Neural progenitor cell (in vitro differentiated cells): ENCODE data around the gene SLC6A3. TPM values are rescaled to one million over a fixed set of nuclear protein-coding genes. Genes with fewer than 3 reads are reported as not detected.
"Not testable (repeated sequence)": the region's sequence is repeated elsewhere in the genome, so short reads cannot be mapped to it uniquely, and the experiment has no call there.

Source experiments
- DNase-seq: peaks from one replicate; pipeline ENCODE4 v3.0.0-alpha.2; 2016; ENCODE audit warnings: low spot score
- H2AFZ ChIP-seq: fragments of 200-600 bp; sonication (generic); replicated peaks from 2 replicates; pipeline ENCODE4 v1.6.1; 2016; ENCODE audit warnings: antibody characterized with exemption
- H3F3A ChIP-seq: fragments of 200-600 bp; sonication (generic); 2 replicates; pipeline ENCODE4 v1.6.1; 2016; ENCODE audit warnings: antibody characterized with exemption, low read depth
- H3K27ac ChIP-seq: fragments of 200-600 bp; sonication (generic); 2 replicates; pipeline ENCODE4 v1.5.1; 2016; ENCODE audit warnings: mild to moderate bottlenecking
- H3K27me3 ChIP-seq: fragments of 200-600 bp; sonication (generic); 2 replicates; pipeline ENCODE4 v1.6.1; 2016; ENCODE audit warnings: mild to moderate bottlenecking, moderate library complexity
- H3K36me3 ChIP-seq: fragments of 200-600 bp; sonication (generic); 2 replicates; pipeline ENCODE4 v1.5.1; 2016
- H3K4me1 ChIP-seq: fragments of 200-600 bp; sonication (generic); 2 replicates; pipeline ENCODE4 v1.6.1; 2016; ENCODE audit warnings: mixed run types
- H3K4me2 ChIP-seq: fragments of 200-600 bp; sonication (generic); 2 replicates; pipeline ENCODE4 v1.6.1; 2016
- H3K4me3 ChIP-seq: fragments of 200-600 bp; sonication (generic); 2 replicates; pipeline ENCODE4 v1.5.1; 2016
- H3K79me2 ChIP-seq: fragments of 200-600 bp; sonication (generic); 2 replicates; pipeline ENCODE4 v1.6.1; 2016; ENCODE audit warnings: low read depth
- H3K9ac ChIP-seq: fragments of 200-600 bp; sonication (generic); 2 replicates; pipeline ENCODE4 v1.6.1; 2016
- H3K9me3 ChIP-seq: fragments of 200-600 bp; sonication (generic); 2 replicates; pipeline ENCODE4 v1.5.1; 2016; ENCODE audit warnings: low read depth
- H4K20me1 ChIP-seq: fragments of 200-600 bp; sonication (generic); 2 replicates; pipeline ENCODE4 v1.6.1; 2016; ENCODE audit warnings: low read depth
- H3K27ac Mint-ChIP-seq: 3 replicates; pipeline ENCODE4 v1.8.0; 2021; ENCODE audit warnings: mixed read lengths
- H3K27me3 Mint-ChIP-seq: 2 replicates; pipeline ENCODE4 v1.8.0; 2022; ENCODE audit warnings: low read depth, mild to moderate bottlenecking, inconsistent platforms, moderate library complexity, mixed read lengths; ENCODE audit not compliant: insufficient read depth
- H3K36me3 Mint-ChIP-seq: 3 replicates; pipeline ENCODE4 v1.8.0; 2021; ENCODE audit warnings: mixed read lengths
- H3K4me1 Mint-ChIP-seq: 3 replicates; pipeline ENCODE4 v1.8.0; 2021; ENCODE audit warnings: mixed read lengths
- H3K4me3 Mint-ChIP-seq: 3 replicates; pipeline ENCODE4 v1.8.0; 2021; ENCODE audit warnings: mild to moderate bottlenecking, moderate library complexity, mixed read lengths
- H3K9me3 Mint-ChIP-seq: 3 replicates; pipeline ENCODE4 v1.8.0; 2020; ENCODE audit warnings: mixed read lengths
- EZH2 ChIP-seq: fragments of 200-600 bp; sonication (generic); IDR thresholded peaks from 2 replicates; pipeline ENCODE4 v1.6.1; 2017; ENCODE audit warnings: antibody characterized with exemption, mild to moderate bottlenecking, moderate library complexity
- EZH2phosphoT487 ChIP-seq: fragments of 200-600 bp; sonication (generic); IDR thresholded peaks from 2 replicates; pipeline ENCODE4 v1.6.1; 2017; ENCODE audit warnings: antibody characterized with exemption
- total RNA-seq: library from RNA; depleted of rRNA; stranded (reverse); fragments of >200 nt; gene quantifications from 2 replicates; pipeline ENCODE4 v1.2.3, GENCODE V29; 2015; ENCODE audit warnings: low replicate concordance
- TF ChIP-seq, protein P1 (sequence below): fragments of 200-600 bp; sonication (generic); IDR thresholded peaks from 2 replicates; pipeline ENCODE4 v1.5.1; 2017; ENCODE audit warnings: antibody characterized with exemption, mild to moderate bottlenecking

SLC6A3 gene
- total RNA-seq, 1 donor from 2014 or later = 0.32 TPM

GRCh38 chr5:1462358-1462757 lies 17.1 kb upstream of the SLC6A3 start:
- H3F3A ChIP-seq = peaks cover 33% of the 10 kb centered on the region
- peaks cover 20% of the 10 kb centered on the region for H3K9me3 Mint-ChIP-seq
- H3K36me3 ChIP-seq = no peaks in the 10 kb centered on the region
- no peaks in the 10 kb centered on the region for H3K79me2 ChIP-seq
- no peak overlapping the region for H3K27ac Mint-ChIP-seq
- H3K4me3 Mint-ChIP-seq = no peak overlapping the region
- no peak overlapping the region for H3K9ac ChIP-seq
- no peak overlapping the region for H3K27ac ChIP-seq
- no peak overlapping the region for H3K4me2 ChIP-seq
- peaks cover 6% of the 10 kb centered on the region for H3K4me1 Mint-ChIP-seq
- no peak overlapping the region for H2AFZ ChIP-seq
- no peaks in the 10 kb centered on the region for H3K27me3 ChIP-seq
- H3K36me3 Mint-ChIP-seq = peaks cover 38% of the 10 kb centered on the region
- TF ChIP-seq, protein P1, sequence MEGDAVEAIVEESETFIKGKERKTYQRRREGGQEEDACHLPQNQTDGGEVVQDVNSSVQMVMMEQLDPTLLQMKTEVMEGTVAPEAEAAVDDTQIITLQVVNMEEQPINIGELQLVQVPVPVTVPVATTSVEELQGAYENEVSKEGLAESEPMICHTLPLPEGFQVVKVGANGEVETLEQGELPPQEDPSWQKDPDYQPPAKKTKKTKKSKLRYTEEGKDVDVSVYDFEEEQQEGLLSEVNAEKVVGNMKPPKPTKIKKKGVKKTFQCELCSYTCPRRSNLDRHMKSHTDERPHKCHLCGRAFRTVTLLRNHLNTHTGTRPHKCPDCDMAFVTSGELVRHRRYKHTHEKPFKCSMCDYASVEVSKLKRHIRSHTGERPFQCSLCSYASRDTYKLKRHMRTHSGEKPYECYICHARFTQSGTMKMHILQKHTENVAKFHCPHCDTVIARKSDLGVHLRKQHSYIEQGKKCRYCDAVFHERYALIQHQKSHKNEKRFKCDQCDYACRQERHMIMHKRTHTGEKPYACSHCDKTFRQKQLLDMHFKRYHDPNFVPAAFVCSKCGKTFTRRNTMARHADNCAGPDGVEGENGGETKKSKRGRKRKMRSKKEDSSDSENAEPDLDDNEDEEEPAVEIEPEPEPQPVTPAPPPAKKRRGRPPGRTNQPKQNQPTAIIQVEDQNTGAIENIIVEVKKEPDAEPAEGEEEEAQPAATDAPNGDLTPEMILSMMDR = no peak
- TF ChIP-seq EZH2 (no peak), EZH2phosphoT487 (no peak)
- H3K9me3 ChIP-seq = no peaks in the 10 kb centered on the region
- no peak for DNase-seq
- H4K20me1 ChIP-seq = no peaks in the 10 kb centered on the region
- H3K27me3 Mint-ChIP-seq = peaks cover 20% of the 10 kb centered on the region
- no peak overlapping the region for H3K4me3 ChIP-seq
- no peaks in the 10 kb centered on the region for H3K4me1 ChIP-seq

GRCh38 chr5:1461396-1461795 lies 16.2 kb upstream of the SLC6A3 start:
- Histone ChIP-seq H3F3A (peaks cover 36% of the 10 kb centered on the region), H3K27me3 (no peaks in the 10 kb centered on the region), H4K20me1 (no peaks in the 10 kb centered on the region), H3K4me1 (no peaks in the 10 kb centered on the region), H3K27ac (no peak overlapping the region), H3K4me2 (no peak overlapping the region), H3K36me3 (no peaks in the 10 kb centered on the region), H3K4me3 (no peak overlapping the region), H3K79me2 (no peaks in the 10 kb centered on the region), H3K9me3 (peaks cover 6% of the 10 kb centered on the region), H3K9ac (no peak overlapping the region), H2AFZ (no peak overlapping the region)
- TF ChIP-seq EZH2 (no peak), EZH2phosphoT487 (no peak)
- TF ChIP-seq, protein P1 = no peak
- H3K4me1 Mint-ChIP-seq = peaks cover 6% of the 10 kb centered on the region
- H3K9me3 Mint-ChIP-seq = peaks cover 29% of the 10 kb centered on the region
- peaks cover 45% of the 10 kb centered on the region for H3K36me3 Mint-ChIP-seq
- peaks cover 23% of the 10 kb centered on the region for H3K27me3 Mint-ChIP-seq
- no peak for DNase-seq
- no peak overlapping the region for H3K27ac Mint-ChIP-seq
- no peak overlapping the region for H3K4me3 Mint-ChIP-seq

DNA sequence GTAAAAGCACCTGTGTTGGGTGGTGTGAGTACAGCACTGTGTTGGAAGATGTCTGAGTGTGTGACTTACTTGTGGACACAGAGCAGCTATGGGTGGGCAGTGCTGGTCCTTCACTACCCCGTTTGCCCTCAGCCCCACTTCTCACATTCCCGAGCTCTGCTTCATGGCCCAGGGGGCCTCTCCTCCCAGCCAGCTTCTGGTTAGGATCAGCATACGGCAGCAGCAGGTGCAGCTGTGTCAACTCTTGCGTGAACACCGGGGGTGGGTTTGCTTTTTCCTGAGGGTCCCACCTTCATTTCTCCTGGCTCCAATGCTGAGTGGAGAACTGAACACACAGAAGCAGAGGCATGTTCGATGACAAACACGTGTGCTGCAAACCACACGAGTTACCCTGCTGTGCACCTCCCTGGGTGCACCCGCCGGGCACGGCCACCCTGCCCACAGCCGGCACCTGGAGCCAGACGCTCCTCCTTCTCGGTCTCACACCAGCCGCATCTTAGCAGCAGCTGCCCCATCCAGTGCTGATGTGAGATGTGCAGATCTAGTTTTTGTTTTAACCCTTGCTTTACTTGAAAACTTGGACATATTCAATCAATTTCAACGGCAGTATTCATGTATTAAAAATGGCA lies 14.9 kb upstream of the SLC6A3 start:
- Histone ChIP-seq H3K36me3 (no peaks in the 10 kb centered on the region), H3F3A (peaks cover 29% of the 10 kb centered on the region), H3K9me3 (peaks cover 17% of the 10 kb centered on the region), H3K4me1 (no peaks in the 10 kb centered on the region), H3K27ac (no peak overlapping the region), H3K4me2 (no peak overlapping the region), H4K20me1 (no peaks in the 10 kb centered on the region), H3K4me3 (no peak overlapping the region), H2AFZ (no peak overlapping the region), H3K27me3 (no peaks in the 10 kb centered on the region), H3K9ac (no peak overlapping the region), H3K79me2 (no peaks in the 10 kb centered on the region)
- no peak for DNase-seq
- Mint-ChIP-seq H3K4me1 (peaks cover 6% of the 10 kb centered on the region), H3K36me3 (peaks cover 40% of the 10 kb centered on the region), H3K9me3 (peaks cover 38% of the 10 kb centered on the region), H3K27me3 (peaks cover 18% of the 10 kb centered on the region), H3K4me3 (no peak overlapping the region), H3K27ac (peak overlapping the region; percentile 21)
- TF ChIP-seq EZH2phosphoT487 (no peak), EZH2 (no peak)
- TF ChIP-seq, protein P1 = no peak

DNA sequence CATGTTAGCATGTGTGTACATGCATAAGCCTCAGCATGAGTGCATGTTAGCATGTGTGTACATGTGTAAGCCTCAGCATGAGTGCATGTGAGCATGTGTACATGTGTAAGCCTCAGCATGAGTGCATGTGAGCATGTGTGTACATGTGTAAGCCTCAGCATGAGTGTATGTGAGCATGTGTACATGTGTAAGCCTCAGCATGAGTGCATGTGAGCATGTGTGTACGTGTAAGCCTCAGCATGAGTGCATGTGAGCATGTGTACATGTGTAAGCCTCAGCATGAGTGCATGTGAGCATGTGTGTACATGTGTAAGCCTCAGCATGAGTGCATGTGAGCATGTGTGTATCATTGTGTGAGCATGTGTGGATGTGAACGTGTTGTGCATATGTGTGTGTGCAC lies 14.2 kb upstream of the SLC6A3 start:
- not testable (repeated sequence) for H3K79me2 ChIP-seq, H3K4me1 Mint-ChIP-seq, H3K4me3 Mint-ChIP-seq, H3K4me2 ChIP-seq, H4K20me1 ChIP-seq, H3K27ac Mint-ChIP-seq, DNase-seq, H3K9ac ChIP-seq, H3K27me3 ChIP-seq, H3K4me1 ChIP-seq, H3K36me3 ChIP-seq, H2AFZ ChIP-seq, H3K27ac ChIP-seq, H3K4me3 ChIP-seq
- peaks cover 33% of the 10 kb centered on the region for H3K36me3 Mint-ChIP-seq
- peaks cover 22% of the 10 kb centered on the region for H3K9me3 ChIP-seq
- H3F3A ChIP-seq = peaks cover 22% of the 10 kb centered on the region
- H3K9me3 Mint-ChIP-seq = peaks cover 38% of the 10 kb centered on the region
- peaks cover 19% of the 10 kb centered on the region for H3K27me3 Mint-ChIP-seq

- not testable (repeated sequence) for H4K20me1 ChIP-seq, H3K4me3 Mint-ChIP-seq, H3K27ac Mint-ChIP-seq, H3K27ac ChIP-seq, H3K4me3 ChIP-seq, H3K4me1 Mint-ChIP-seq, H2AFZ ChIP-seq, H3K4me1 ChIP-seq, H3K9ac ChIP-seq, H3K4me2 ChIP-seq, H3K36me3 ChIP-seq, H3K79me2 ChIP-seq, DNase-seq
- Mint-ChIP-seq H3K27me3 (peaks cover 13% of the 10 kb centered on the region), H3K9me3 (peaks cover 54% of the 10 kb centered on the region), H3K36me3 (peaks cover 25% of the 10 kb centered on the region)
- H3F3A ChIP-seq = peaks cover 20% of the 10 kb centered on the region
- peaks cover 39% of the 10 kb centered on the region for H3K9me3 ChIP-seq
- peaks cover 11% of the 10 kb centered on the region for H3K27me3 ChIP-seq
Observed at GRCh38 chr5:1456110-1456881, 11.1 kb upstream of the SLC6A3 start.
